G401 (cell line): ENCODE results near the gene CHAC2. TPM values are rescaled to one million over a fixed set of nuclear protein-coding genes. Genes with fewer than 3 reads are reported as not detected.

Experiments
- DNase-seq: peaks from one replicate; pipeline ENCODE4 v3.0.0-alpha.2; 2015; ENCODE audit warnings: low spot score
- in situ Hi-C: cut with HindIII; loops from 2 replicates; pipeline ENCODE4 v1.10.0; 2016; ENCODE audit warnings: low sequenced_read_pairs, mixed read lengths
- total RNA-seq: library from RNA; depleted of rRNA; stranded (reverse); fragments of >200 nt; shearing (Covaris generic); gene quantifications from 2 replicates; pipeline ENCODE4 v1.2.3, GENCODE V29; 2014

Gene CHAC2
- total RNA-seq, 1 experiment from 2014 or later, result 15.7 TPM

DNA sequence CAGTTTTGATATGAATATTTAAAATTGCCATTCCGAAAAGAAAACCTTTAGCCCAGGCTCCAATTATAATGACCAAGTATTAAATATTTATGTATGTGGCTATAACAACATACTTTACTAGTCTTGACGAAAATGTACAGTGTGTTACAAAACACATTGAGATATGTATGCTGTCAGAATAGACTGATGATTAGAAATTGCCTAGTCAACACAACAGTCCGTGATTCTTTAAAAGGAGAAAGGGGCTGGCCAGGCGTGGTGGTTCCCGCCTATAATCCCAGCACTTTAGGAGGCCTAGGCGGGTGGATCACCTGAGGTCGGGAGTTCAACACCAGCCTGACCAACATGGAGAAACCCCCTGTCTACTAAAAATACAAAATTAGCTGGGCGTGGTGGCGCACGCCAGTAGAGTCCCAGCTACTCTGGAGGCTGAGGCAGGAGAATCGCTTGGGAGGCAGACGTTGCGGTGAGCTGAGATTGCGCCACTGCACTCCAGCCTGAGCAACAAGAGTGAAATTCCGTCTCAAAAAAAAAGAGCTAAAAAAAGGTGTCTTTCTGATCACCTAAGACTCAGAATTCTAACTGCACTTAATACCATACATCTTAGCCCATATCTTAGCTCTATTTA is 1.8 kb downstream of the CHAC2 start:
- DNase-seq, result no peak
- in situ Hi-C loops, result no loop called here

DNA sequence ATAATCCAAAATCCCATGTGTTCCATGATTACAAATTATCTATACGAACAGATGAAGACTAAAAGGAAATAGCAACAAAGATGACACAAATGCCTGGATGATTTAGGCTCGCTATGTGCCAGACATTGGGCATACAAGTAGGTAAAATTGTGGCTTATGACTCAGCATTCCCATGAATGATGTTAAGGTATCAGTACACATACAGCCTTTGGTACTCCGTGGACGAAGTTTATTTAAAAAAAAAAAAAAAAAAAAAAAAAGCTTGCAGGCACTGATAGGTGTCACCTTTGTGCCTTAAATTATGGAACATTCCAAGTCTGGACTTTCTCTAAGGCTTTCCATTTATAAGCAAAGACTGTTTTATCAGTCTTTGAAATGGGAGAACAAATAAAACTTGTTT is 2.7 kb downstream of the CHAC2 start:
- DNase-seq, result no peak

DNA sequence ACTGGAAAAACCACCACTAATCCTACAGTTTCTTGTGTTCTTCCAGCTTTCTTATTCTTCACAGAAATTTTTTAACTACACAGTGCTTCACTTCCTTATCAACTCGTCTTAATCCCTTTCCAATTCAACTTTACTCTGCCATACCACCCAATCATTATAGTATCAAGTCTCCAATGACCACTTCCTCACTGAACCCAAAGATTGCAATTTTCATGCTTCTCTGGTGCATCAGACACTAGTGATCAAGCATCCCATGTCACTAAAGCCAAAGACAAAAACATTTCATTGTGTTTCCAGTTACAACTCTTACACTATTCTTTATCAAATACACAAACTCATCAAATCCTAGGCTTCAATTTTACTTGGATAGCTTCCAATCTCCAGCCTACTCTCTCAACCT is 9.5 kb downstream of the CHAC2 start:
- in situ Hi-C loops, result no loop called here

More for the DNA sequence above, 2.7 kb downstream of the CHAC2 start:
- in situ Hi-C loops, result no loop called here

DNA sequence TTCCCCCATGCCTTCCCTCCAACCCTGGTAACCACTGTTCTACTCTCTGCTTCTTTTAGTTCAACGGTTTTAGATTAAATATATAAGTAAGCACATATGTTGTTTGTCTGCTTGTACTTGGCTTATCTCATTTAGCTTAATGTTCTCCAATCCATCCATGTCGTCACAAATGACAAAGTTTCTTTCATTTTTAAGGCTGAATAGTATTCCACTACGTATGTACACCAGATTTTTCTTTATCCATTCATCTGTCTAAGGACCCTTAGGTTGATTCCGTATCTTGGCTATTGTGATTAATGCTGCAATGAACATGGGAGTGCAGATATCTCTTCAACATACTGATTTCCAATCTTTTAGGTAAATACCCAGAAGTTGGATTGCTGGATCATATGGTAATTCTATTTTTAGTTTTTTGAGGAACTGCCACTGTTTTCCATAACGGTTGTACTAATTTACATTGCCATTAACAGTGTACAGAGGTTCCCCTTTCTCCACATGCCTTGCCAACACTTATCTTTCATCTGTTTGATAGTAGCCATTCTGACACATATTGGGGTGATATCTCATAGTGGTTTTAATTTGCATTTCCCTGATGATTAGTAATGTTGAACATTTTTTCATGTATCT is 11.0 kb downstream of the CHAC2 start:
- in situ Hi-C loops, result no loop called here
- DNase-seq, result no peak

More for the DNA sequence above, 9.5 kb downstream of the CHAC2 start:
- DNase-seq, result no peak

DNA sequence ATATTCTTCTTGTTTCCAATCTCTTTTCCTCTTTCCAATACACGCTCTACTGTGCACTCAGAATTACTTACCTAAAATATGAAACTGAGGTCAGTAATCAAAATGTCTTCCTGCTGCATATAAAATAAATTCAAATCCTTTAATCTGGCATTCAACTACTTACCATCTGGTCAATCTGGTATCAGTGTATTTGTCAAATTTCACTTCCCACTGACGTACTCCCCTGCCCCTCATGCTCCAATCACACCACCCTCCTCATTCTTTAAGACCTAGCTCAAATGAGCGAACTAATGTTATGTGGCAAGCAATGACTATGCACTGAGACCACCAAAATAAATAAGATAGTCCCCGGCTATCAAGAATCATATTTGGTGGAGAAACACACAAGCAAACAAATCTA is 12.5 kb downstream of the CHAC2 start:
- no peak for DNase-seq
- in situ Hi-C loops, result no loop called here

DNA sequence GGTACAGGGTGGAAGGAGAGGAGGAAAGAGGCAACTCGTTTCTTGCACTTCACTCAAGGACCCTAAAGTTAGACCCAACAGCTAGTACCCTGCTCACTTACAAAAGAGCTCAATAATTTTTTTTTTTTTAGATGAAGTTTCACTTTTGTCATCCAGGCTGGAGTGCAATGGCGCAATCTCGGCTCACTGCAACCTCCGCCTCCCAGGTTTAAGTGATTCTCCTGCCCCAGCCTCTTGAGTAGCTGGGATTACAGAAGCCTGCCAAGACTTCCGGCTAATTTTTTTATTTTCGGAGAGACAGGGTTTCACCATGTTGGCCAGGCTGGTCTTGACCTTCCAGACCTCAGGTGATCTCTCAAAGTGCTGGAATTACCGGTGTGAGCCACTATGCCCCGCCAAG is 15.1 kb downstream of the CHAC2 start:
- no peak for DNase-seq
- in situ Hi-C loops, result no loop called here

DNA sequence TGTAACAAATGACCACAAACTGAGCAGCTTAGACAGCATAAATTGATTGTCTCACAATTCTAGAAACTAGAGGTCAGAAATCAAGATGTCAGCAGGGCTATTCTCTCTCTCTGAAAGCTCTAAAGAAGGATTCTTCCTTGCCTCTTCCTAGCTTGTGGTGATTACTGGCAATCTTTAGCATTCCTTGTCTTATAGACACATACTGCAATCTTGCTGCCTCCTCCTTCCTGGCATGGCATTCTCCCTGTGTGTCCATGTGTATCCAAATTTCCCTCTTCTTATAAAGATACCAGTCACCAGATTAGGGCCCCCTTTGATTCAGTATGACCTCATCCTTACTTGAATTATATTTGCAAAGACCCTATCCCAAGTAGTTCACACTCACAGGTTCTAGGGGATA is 16.8 kb downstream of the CHAC2 start:
- in situ Hi-C loops, result no loop called here
- DNase-seq, result no peak

DNA sequence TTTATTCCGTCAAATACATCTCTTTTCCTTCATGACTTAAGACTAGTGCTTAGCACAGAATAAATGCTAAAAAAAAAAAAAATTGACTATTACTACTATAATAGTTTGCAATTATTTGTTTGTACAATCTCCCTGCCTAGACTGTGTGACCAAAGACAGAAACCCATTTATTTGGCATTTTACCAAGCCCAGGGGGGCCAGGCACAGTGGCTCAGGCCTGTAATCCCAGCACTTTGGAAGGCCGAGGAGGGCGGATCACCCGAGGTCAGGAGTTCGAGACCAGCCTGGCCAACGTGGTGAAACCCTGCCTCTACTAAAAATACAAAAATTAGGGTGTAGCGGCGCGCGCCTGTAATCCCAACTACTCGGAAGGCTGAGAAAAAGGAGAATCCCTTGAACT is 17.8 kb downstream of the CHAC2 start:
- in situ Hi-C loops, result no loop called here

DNA sequence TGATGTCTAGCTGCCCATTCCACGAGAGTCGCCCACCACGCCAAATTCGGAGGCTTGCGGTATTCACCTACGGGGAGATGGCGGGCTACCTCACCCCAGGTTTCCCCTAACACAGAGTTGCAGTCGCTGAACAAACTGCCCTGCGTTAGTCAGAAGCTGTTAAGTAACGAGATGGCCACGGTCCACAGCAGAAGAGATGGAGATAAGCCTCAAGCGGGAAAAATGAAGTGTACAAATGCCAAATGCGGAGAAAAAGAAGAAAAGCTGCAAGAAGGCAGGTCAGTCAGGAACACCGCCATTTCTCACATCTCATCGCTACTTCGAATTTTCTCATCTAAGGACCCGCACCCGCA is 18.7 kb downstream of the CHAC2 start:
- in situ Hi-C loops, result no loop called here
- peak; percentile 69 for DNase-seq

More for the DNA sequence above, 17.8 kb downstream of the CHAC2 start:
- no peak for DNase-seq

DNA sequence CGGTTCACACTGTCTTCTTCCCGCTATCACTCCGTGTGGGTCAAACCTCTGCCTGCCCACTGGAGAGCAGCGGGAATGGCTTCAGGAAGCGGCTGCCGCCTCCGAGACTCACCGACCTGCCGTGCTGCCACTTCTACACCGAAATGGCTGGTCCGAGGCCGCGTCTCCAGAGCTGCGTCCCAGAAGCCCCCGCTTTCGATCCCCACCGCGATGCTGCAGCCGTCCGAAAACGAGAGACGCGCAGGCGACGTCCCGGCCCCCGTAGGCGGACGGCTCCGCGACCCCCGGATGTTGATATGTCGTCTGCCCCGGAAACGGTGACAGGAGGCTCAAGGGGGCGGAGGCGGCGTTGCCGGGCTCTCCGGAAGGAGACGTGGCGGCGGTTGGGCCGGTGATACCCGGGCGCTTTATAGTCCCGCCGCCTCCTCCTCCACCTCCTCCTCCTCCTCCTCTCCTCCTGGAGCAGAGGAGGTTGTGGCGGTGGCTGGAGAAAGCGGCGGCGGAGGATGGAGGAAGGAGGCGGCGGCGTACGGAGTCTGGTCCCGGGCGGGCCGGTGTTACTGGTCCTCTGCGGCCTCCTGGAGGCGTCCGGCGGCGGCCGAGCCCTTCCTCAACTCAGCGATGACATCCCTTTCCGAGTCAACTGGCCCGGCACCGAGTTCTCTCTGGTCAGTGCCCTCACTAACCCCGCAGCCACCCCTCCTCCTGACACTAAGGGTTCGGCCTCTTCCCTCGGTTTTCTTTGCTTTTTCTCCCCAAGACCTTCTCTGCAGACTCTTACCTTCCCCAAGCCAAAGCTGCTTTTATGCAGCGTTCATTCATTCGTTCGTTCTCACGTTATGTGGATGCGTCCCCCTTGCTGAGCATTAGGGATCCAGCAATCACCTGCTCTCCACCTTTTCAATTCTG is 19.4 kb downstream of the CHAC2 start, which contains the start of the genes ASB3 and ERLEC1:
TSS of gene ASB3 (minus strand) at position 249 of the 909 bp plus-strand sequence. CDS start 21,381 bp downstream, outside the sequence.
TSS of gene ERLEC1 (plus strand) at position 340 of the 909 bp plus-strand sequence. CDS start at position 507, 167 bp downstream.
- in situ Hi-C loops, result no loop called here
- peak; percentile 88 for DNase-seq

DNA sequence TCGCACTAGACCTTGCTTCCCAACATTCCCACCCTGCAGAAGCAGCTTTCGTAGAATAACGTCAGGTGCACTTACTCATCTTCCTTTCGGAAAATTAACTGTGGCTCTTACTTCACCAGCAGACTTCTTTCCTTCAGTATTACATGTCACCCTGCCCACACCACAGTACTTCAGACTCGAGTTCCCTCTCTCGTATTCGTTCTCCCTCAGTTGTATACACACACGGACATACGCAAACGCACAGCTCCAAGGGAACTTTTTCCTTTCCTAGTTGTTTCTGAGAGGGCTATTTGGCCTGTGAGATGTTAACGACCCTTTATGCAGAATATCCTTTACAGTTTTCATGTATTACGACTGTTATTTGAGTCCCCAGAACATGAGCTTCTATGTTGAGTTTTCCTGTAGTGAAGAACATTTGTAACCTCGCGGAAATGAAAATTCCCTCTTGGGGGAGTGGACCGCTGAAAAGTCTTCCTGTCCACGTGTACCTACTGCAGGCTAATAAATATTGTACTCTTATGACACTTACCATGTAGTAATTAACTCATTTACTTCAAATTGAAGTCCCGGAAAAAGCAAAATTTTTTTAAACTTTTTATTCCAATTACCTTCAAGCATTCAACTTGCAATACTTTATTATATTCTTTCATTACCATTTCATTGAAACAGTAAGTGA is 20.1 kb downstream of the CHAC2 start:
- DNase-seq, result peak; percentile 27
- in situ Hi-C loops, result no loop called here

DNA sequence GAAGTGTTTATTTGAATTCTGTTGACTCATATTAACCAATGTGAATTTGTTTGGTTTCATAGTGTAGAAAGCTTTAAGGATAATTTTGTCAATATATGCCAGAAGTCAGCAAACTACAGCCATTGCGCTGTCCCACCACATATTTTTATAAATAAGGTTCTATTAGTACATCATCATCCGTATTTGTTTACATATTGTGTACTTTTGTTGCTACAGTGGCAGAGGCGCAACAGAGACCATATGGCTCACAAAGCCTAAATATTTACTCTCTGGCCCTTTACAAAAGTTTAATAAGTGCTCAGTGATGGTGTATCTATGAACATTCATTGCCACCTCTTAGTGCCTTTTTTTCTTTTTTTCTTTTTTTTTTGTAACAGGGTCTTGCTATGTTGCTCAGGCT is 25.7 kb downstream of the CHAC2 start:
- in situ Hi-C loops, result no loop called here
- no peak for DNase-seq

DNA sequence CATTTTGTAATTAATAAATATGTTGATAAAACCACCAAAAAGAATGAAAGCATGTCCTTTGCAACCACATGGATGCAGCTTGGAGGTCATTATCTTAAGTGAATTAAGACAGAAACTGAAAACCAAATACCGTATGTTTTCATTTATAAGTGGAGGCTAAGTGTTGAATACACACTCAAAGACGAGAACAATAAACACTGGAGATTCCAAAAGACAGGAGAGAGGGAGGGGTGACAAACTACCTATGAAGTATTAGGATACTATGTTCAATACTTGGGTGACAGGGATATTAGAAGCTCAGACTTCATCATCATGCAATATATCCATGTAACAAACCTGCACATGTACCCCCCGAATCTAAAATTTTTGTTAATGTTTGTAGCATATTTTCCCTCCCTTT is 26.2 kb downstream of the CHAC2 start:
- no peak for DNase-seq
- in situ Hi-C loops, result no loop called here

DNA sequence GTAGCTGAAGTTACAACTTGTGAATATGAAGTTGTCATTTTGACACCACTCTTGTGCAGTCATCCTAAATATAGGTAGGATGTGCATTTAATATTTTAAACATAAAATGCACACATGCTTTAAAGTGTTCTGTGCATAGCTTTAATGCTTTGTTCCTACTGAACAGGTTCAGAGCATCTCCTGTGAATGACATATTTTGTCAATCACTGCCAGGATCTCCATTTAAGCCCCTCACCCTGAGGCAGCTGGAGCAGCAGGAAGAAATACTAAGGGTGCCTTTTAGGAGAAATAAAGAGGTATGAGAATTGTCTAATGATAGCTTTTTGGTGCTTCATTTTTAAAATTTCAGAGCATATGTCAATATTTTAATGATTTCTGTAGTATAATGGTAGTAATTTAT is 33.9 kb downstream of the CHAC2 start:
- in situ Hi-C loops, result no loop called here
- no peak for DNase-seq

DNA sequence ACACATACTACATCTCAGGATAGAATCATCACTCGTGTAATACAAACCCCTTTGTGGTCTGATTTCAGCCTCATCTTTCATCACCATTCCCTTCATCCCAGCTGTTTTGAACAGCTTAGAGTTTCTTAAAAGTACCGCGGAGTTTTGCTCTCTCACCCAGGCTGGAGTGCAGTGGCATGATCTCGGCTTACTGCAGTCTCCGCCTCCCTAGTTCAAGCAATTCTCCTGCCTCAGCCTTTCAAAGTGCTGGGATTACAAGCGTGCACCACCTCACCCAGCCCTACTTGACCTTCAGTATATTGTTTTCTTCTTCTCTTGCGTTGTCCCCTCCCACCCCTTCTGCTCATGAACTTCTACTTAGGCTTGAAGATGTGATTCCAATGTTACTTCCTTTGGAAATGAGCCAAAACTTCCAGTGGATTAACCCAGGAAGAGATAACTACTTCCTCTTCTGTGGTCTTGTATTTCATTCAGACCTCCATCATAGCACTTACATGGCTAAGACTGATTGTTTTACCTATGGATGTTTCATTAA is 35.1 kb downstream of the CHAC2 start:
- in situ Hi-C loops, result no loop called here
- no peak for DNase-seq

DNA sequence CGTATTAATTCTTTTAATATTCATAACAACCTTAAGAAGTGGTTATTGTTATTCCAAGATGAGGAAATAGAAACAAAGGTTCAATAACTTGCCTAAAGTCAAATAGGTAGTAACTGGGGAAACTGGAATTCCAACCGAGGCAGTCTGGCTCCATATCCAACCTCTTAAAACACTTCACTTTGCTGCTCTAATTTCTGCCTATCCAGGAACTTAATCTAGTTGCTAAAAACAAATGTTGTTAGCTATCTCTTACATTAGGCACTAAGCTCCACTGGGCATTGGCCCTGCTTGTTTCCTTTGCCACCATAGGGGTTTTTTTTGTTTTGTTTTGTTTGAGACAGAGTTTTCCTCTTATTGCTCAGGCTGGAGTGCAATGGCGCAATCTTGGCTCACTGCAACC is 44.0 kb downstream of the CHAC2 start:
- in situ Hi-C loops, result no loop called here
- DNase-seq, result no peak

DNA sequence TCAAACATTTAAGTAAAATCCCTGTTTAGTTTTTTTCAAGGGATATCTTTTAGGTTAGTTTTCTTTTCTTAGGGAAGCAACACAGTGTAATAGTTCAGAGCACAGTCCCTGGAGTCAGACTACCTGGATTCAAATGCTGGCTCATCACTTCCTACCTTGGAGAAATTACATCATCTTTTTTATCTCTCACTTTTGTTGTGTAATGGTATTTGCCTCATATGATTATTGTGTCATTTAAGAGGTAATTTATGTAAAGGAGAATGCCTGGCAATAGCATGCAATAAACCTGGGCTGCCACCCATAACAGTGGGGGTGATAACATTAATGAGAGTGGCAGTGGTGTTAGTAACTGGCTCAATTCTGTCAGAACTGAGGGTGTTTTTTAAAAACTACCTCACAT is 45.5 kb downstream of the CHAC2 start:
- DNase-seq, result no peak

DNA sequence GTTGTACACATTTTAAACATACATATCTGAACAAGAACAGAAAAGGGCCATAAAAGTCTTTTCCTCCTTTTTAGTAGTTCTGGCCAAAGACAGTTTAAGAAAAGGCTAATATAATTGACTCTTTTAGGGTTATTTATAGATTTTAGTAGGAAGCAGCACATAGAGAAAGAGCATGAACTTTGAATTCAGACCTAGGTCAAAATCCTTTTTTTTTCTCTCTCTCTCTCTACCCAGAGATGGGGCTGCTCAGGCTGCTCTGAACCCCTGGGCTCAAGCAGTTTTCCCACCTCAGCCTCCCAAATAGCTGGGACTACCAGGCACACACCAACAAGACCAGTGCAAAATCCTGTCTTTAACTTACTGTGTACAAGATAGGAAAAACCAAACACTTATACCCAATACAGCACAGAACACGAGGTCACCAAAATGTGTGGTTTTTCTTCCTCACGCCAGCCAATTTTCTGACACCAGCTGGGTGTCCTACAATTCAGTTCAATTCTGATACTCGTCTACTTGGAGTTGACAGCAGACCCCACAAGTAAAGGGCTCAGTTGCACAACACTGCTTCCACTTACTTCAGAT is 51.3 kb downstream of the CHAC2 start:
- in situ Hi-C loops, result no loop called here
- DNase-seq, result no peak

More for the DNA sequence above, 45.5 kb downstream of the CHAC2 start:
- in situ Hi-C loops, result no loop called here

DNA sequence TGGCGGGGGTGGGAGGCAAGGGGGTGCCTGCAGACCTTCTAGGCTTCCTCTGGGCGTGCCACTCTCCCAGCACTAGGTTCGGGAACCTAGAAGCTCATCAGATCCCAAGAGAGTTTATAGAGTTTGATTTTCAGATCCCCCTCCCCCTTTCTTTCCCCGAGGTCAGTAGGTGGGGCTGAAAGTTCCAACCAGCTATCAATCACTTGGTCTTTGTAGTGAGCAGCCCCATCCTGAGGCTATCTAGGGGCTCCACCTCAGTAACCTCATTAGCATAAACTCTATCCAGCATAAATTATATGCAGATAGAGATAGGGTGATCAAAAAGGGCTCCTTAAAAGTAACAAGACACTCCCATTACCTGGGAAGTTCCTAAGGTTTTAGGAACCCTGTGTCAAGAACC is 52.0 kb downstream of the CHAC2 start:
- in situ Hi-C loops, result no loop called here
- no peak for DNase-seq
